GM12892 (cell line): ENCODE data around the gene OR8U1.

ENCODE experiments used
- DNase-seq: peaks from one replicate; pipeline ENCODE4 v3.0.0; 2011; ENCODE audit not compliant: insufficient read length
- FAIRE-seq: peaks from 2 replicates; lab custom pipeline; 2011; peaks lifted over from hg19 to GRCh38; lab: Jason Lieb, UNC
- POLR2A ChIP-seq: IDR thresholded peaks from 2 replicates; pipeline ENCODE4 v1.6.1; 2011; ENCODE audit warnings: low read depth, low read length, control low read depth
- POLR2AphosphoS5 ChIP-seq: IDR thresholded peaks from 2 replicates; pipeline ENCODE4 v1.6.1; 2011; ENCODE audit warnings: low read depth, low read length, control low read depth
- TAF1 ChIP-seq: IDR thresholded peaks from 2 replicates; pipeline ENCODE4 v1.6.1; 2011; ENCODE audit warnings: low read depth, mild to moderate bottlenecking, control low read depth, low read length, borderline replicate concordance

Gene OR8U1

GRCh38 chr11:56412396-56412795 lies 37.0 kb downstream of the OR8U1 start, which contains the start of gene OR5AL1:
Gene OR5AL1 (plus strand): TSS chr11:56412696.
- TF ChIP-seq POLR2AphosphoS5 (no peak), TAF1 (no peak), POLR2A (no peak)
- FAIRE-seq: no peak
- DNase-seq: no peak
